GM19438 (cell line): Measurements from ENCODE around the gene LAIR2.

Experiments used
- ATAC-seq: cut with Tn5 transposase; IDR thresholded peaks from one replicate; pipeline ENCODE4 v1.9.1; 2021; ENCODE audit warnings: low read depth; ENCODE audit not compliant: unreplicated experiment

The LAIR2 gene

GRCh38 chr19:54530866-54531265 is 28.2 kb downstream of the LAIR2 start:
- no peak for ATAC-seq

DNA sequence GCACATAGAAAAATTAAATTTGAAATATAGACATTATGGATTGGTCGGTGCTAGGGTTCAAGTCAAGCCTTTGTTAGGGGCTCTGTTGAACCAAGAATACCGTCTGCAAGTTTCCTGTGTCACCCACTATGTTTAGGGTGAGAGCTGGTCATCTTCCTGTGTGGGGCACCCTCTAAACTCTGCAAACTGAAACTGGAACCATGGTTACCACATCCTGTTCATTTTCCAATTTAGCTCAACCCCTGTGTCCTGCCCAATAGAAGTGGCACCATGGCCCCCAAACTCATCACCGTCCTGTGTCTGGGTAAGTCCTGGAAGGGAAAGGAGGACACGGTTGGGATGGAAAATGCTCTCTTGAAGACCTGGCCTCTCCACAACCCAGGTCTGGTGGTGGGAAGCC is 29.9 kb downstream of the LAIR2 start:
- peak; percentile 86 for ATAC-seq

DNA sequence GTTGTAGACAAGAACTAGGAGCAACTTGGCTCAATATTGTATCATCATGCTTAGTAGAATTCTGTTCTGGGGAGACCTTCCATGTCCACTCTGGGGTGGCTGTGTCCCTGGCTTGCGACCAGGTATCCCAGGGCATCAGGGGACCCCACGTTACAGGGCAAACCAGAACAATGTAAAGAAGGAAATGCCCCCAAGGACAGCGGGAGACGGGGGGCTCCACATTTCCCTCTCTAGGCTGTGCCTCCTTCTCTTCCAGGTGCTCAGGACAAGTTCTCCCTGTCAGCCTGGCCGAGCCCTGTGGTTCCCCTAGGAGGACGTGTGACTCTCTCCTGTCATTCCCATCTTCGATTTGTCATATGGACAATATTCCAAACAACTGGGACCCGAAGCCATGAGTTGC is 30.8 kb downstream of the LAIR2 start:
- no peak for ATAC-seq

- no peak for ATAC-seq
These were observed 31.5 kb downstream of the LAIR2 start for GRCh38 chr19:54534156-54534555.

DNA sequence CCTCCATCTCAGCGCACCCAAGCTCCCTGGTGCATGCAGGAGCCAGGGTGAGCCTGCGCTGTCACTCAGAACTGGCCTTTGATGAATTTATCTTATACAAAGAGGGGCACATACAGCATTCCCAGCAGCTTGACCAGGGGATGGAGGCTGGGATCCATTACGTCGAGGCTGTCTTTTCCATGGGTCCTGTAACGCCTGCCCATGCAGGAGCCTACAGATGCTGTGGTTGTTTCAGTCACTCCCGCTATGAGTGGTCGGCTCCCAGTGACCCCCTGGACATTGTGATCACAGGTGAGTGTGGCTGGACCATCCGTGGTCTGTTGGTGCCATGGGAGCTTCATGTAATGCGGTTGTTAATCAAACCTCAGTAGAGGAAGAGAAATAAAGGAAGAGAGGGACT is 33.0 kb downstream of the LAIR2 start:
- no peak for ATAC-seq

DNA sequence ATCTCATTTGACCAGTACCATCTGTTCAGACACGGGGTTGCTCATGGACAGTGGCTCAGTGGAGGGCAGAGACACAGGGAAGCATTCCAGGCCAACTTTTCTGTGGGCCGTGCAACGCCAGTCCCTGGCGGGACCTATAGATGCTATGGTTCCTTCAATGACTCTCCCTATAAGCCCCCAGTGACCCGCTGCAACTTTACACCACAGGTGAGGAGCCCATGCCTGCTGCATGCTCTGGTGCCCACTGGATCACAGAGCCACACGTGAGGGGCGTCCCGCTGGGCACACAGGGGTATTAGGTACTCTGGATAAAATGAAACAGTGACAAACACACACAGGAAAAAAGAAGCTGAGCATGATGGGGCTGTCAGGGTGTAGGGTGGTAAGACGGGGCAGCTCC is 34.3 kb downstream of the LAIR2 start:
- ATAC-seq, result no peak

DNA sequence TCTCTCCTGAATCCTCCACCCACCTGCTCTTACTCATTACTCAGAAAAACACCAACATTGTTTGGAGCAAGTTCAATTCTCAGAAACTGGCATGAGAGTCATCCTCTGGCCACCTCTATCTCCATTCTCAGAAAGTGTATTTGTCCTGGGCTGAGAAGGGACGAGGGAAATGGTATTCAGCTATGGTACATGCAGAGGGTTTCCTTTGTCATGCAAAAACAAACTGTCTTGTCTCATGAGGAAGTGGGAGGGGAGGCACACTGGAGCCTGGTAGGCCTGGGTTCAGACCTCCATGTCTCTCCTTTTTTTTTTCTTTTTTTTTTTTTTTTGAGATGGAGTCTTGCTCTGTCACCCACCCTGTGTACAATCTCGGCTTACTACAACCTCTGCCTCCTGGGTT is 39.1 kb downstream of the LAIR2 start:
- ATAC-seq, result no peak

GRCh38 chr19:54548806-54549205 is 46.2 kb downstream of the LAIR2 start:
- ATAC-seq, result no peak

- no peak for ATAC-seq
These were observed 46.6 kb downstream of the LAIR2 start for GRCh38 chr19:54549224-54549623.

- no peak for ATAC-seq
These were observed 48.7 kb downstream of the LAIR2 start for GRCh38 chr19:54551293-54551692.

DNA sequence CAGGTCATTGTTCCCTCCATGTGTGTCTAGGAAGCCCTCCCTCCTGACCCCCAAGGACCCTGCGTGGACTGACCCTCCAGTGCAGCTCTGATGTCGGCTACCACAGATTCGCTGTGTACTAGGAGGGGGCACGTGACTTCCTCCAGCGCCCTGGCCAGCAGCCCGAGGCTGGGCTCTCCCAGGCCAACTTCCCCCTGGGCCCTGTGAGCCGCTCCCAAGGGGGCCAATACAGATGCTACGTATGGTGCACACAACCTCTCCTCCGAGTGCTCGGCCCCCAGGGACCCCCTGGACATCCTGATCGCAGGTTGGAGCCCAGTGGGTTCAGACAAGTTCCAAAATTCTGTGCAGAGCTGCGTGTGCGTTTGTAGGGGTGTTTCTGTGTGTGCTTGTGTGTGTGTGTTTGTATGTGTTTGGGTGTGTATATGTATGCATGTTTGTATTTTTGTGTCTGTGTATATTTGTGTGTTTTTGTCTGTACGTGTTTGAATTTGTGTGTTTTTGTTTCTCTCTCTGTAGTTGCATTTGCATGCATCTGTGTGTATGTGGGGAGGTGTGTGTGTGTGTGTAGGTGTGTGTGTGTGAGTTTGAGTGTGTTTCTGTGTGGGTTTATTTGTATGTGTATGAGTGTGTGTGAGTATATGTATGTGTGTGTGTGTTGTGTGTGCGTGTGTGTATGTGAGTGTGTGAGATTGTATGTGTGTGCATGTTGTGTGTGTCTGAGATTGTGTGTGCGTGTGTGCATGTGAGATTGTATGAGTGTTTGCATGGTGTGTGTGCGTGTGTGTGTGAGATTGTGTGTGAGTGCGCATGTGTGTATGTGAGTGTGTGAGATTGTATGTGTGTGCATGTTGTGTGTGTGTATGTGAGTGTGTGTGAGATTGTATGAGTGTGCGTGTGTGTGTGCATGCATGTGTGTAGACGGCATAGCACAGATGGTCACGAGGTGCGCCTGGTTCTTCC is 49.6 kb downstream of the LAIR2 start:
- ATAC-seq, result no peak

- no peak for ATAC-seq
These were observed 50.3 kb downstream of the LAIR2 start for GRCh38 chr19:54552913-54553310.

GRCh38 chr19:54554006-54554405 is 51.4 kb downstream of the LAIR2 start:
- ATAC-seq, result no peak

GRCh38 chr19:54554896-54555295 is 52.3 kb downstream of the LAIR2 start:
- ATAC-seq, result no peak

GRCh38 chr19:54556194-54556593 is 53.6 kb downstream of the LAIR2 start:
- ATAC-seq, result no peak

DNA sequence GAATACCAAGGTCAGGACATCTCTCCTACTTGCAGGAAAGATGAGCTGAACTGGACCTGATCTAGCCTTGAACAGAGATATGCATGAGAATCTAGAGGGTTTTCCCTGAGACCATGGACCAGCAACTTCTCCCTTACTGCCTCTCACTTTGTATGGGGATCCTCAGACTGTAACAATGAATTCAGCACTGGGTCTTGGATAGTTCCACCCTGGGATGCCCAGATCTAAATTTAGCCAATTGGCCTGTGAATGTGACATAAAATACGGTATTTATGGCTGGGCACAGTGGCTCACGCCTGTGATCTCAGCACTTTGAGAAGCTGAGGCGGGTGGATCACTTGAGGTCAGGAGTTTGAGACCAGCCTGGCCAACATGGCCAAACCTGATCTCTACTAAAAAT is 55.7 kb downstream of the LAIR2 start:
- no peak for ATAC-seq
